ENCODE measurements around the gene STK39.

STK39 gene

DNA sequence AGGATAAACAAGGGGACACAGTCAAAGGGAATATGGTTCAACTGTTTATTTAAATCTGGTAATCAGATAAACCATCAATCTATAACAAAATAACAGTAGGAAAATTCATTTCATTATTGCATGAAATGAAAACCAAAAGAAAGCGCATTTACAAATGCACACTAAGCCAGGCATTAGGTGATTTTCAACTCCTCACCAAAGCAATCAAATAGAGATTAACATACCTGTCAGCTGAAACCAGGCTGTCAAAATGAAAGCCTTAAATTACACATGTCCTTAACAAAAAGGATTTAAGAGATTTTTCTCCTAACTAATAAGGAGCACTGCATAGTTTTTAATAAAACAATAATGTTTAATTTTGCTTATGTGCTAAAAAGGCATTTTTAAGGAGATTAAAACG, 23.0 kb downstream of the STK39 start:
- H3K27ac Mint-ChIP-seq = no peak overlapping the region
- H3K4me3 Mint-ChIP-seq = no peak overlapping the region
- no peaks in the 10 kb centered on the region for H3K9me3 Mint-ChIP-seq
- peaks cover 45% of the 10 kb centered on the region for H3K4me1 Mint-ChIP-seq
- H3K27me3 Mint-ChIP-seq = no peaks in the 10 kb centered on the region
- H3K36me3 Mint-ChIP-seq = peaks cover 3% of the 10 kb centered on the region

GRCh38 chr2:168222088-168222487, 25.3 kb downstream of the STK39 start:
- Mint-ChIP-seq H3K27ac (no peak overlapping the region), H3K27me3 (no peaks in the 10 kb centered on the region), H3K9me3 (no peaks in the 10 kb centered on the region), H3K36me3 (peaks cover 1% of the 10 kb centered on the region), H3K4me1 (peaks cover 45% of the 10 kb centered on the region), H3K4me3 (no peak overlapping the region)

GRCh38 chr2:168220965-168221819, 26.2 kb downstream of the STK39 start:
- Mint-ChIP-seq H3K4me3 (no peak overlapping the region), H3K27ac (peak overlapping the region; percentile 35), H3K4me1 (peaks cover 45% of the 10 kb centered on the region)

DNA sequence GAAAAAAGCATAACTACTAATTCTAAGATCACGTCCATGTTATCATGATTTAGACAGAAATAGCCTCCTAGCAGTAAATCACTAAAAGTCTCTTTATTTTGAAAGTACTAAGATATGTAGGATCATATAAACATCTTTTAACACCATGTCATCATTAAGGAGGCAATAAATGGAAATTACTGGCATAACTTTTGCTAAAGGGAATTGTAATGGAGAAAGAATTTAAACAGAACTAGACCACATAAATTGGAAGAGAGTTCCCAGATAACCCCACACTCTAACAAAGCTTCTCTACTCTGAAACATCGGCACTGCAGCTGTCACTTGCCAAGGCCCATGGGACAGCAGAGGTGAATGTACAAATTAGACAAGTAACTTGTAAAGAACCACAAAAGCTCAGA, 29.5 kb downstream of the STK39 start:
- peaks cover 32% of the 10 kb centered on the region for H3K4me1 Mint-ChIP-seq
- H3K36me3 Mint-ChIP-seq = peaks cover 1% of the 10 kb centered on the region
- H3K27me3 Mint-ChIP-seq = no peaks in the 10 kb centered on the region
- no peak overlapping the region for H3K27ac Mint-ChIP-seq
- H3K4me3 Mint-ChIP-seq = no peak overlapping the region
- no peaks in the 10 kb centered on the region for H3K9me3 Mint-ChIP-seq

More at GRCh38 chr2:168220965-168221819, 26.2 kb downstream of the STK39 start:
- H3K36me3 Mint-ChIP-seq = peaks cover 1% of the 10 kb centered on the region
- H3K27me3 Mint-ChIP-seq = no peaks in the 10 kb centered on the region
- H3K9me3 Mint-ChIP-seq = no peaks in the 10 kb centered on the region

GRCh38 chr2:168216351-168217005, 30.9 kb downstream of the STK39 start:
- H3K9me3 Mint-ChIP-seq = no peaks in the 10 kb centered on the region
- H3K4me1 Mint-ChIP-seq = peaks cover 39% of the 10 kb centered on the region
- H3K27me3 Mint-ChIP-seq = no peaks in the 10 kb centered on the region
- H3K27ac Mint-ChIP-seq = no peak overlapping the region
- H3K36me3 Mint-ChIP-seq = no peaks in the 10 kb centered on the region
- H3K4me3 Mint-ChIP-seq = no peak overlapping the region

GRCh38 chr2:168215813-168216212, 31.6 kb downstream of the STK39 start:
- Mint-ChIP-seq H3K4me3 (no peak overlapping the region), H3K27me3 (no peaks in the 10 kb centered on the region), H3K9me3 (no peaks in the 10 kb centered on the region), H3K36me3 (no peaks in the 10 kb centered on the region), H3K4me1 (peaks cover 41% of the 10 kb centered on the region), H3K27ac (no peak overlapping the region)

DNA sequence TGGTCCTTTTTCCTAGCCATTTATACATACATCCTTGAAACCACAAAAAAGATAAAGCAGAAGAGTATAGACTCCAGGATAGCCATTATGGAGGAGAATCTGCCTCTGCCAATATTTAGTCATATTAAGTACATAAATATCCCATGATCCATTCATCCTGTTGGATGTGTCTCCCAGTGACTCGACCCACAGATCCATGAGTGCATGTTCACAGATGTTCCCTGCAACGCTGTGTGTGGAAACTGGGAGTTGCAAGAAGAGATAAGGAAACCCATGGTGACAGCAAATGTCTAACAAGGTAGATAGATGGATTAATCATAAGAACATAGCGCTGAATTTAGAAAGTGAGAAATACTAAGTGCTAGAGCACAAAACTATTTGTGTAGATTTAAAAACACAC, 34.5 kb downstream of the STK39 start:
- Mint-ChIP-seq H3K36me3 (peaks cover 6% of the 10 kb centered on the region), H3K4me3 (no peak overlapping the region), H3K27ac (peak overlapping the region; percentile 52), H3K4me1 (peaks cover 36% of the 10 kb centered on the region), H3K27me3 (no peaks in the 10 kb centered on the region), H3K9me3 (no peaks in the 10 kb centered on the region)

- H3K4me1 Mint-ChIP-seq = peaks cover 43% of the 10 kb centered on the region
- peak overlapping the region; percentile 57 for H3K4me3 Mint-ChIP-seq
- no peaks in the 10 kb centered on the region for H3K27me3 Mint-ChIP-seq
- peaks cover 8% of the 10 kb centered on the region for H3K36me3 Mint-ChIP-seq
- peak overlapping the region; percentile 92 for H3K27ac Mint-ChIP-seq
- no peaks in the 10 kb centered on the region for H3K9me3 Mint-ChIP-seq
These were observed 35.2 kb downstream of the STK39 start for GRCh38 chr2:168212167-168212566.

DNA sequence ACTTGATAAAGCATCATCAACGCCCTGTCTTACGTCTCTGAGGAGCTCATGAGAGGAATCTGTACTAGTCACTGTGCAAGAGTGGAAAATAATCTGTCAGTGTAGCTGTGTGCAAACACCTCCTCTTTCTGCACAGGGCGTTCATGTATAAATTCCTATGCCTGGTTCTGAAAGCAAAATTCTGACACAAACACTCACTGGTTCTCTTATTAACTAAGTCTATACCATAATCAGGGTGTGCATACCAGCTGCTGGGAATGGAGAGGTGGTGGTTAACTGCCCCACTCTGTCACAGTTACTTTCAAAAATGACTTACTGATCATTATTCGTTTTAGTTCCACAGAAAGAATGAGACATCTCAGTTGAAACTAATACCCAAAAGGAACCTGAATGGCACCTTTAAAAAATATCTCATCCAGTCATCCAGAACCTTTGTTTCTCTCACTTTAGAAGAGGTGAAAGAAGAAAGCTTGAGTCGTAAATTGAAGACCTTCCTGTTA, 35.7 kb downstream of the STK39 start:
- Mint-ChIP-seq H3K27ac (peak overlapping the region; percentile 92), H3K4me1 (peaks cover 43% of the 10 kb centered on the region), H3K9me3 (no peaks in the 10 kb centered on the region), H3K27me3 (no peaks in the 10 kb centered on the region), H3K36me3 (peaks cover 8% of the 10 kb centered on the region), H3K4me3 (peak overlapping the region; percentile 57)

DNA sequence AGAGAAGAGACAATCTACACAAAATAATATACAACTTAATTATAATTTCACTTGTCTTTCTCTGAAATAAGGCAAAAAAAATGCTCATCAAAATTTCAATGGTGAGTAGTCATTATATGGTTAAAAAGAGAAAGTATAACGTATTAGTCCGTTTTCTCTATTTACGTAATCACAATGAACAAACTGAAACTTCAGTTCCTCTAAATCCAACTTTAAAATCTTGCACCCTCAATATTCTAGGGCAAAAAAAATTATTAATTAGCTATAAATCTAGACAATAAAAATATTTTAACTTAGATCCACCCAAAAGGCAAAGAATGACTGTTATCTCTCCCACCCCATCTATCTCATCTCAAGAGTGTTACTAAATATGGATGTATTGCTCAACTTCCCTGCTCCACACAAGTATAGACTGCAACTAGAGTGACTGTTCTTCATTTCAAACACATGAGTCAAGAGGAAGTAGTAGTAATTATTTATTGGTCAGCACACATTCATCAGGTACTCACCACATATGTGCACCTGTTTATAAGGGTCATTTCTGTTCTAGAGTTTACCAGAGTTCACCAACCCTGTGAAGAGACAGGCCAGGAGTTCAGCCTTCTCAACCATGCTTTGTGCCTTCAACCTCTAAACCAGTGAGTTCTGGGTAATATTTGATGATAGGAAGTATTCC, 36.4 kb downstream of the STK39 start:
- no peaks in the 10 kb centered on the region for H3K9me3 Mint-ChIP-seq
- peak overlapping the region; percentile 15 for H3K27ac Mint-ChIP-seq
- H3K36me3 Mint-ChIP-seq = peaks cover 8% of the 10 kb centered on the region
- peaks cover 43% of the 10 kb centered on the region for H3K4me1 Mint-ChIP-seq
- no peaks in the 10 kb centered on the region for H3K27me3 Mint-ChIP-seq
- no peak overlapping the region for H3K4me3 Mint-ChIP-seq

DNA sequence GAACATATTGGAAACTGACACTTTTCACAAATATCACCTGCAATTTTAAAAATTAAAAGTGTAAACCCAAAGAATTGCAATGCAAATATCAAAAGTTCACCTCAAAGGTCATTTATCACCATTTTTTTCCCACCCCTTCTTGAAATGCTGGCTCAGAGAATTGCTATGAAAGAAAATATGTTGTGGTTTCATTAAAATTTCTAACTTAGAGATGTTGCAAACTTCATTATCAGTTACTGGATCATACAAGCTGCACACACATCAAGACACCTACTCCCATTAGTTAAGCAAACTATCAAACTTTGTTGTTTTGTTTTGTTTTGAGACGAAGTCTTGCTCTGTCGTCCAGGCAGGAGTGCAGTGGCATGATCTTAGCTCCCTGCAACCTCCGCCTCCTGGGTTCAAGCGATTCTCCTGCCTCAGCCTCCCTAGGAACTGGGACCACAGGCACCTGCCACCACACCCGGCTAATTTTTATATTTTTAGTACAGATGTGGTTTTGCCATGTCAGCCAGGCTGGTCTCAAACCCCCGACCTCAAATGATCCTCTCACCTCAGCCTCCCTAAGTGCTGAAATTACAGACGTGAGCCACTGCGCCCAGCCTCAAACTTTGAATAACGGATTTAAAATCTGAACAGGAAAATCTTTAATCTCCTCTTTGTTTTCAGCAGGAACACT, 37.0 kb downstream of the STK39 start:
- Mint-ChIP-seq H3K27ac (peak overlapping the region; percentile 33), H3K27me3 (no peaks in the 10 kb centered on the region), H3K4me1 (peaks cover 43% of the 10 kb centered on the region), H3K9me3 (no peaks in the 10 kb centered on the region), H3K36me3 (peaks cover 8% of the 10 kb centered on the region), H3K4me3 (no peak overlapping the region)

DNA sequence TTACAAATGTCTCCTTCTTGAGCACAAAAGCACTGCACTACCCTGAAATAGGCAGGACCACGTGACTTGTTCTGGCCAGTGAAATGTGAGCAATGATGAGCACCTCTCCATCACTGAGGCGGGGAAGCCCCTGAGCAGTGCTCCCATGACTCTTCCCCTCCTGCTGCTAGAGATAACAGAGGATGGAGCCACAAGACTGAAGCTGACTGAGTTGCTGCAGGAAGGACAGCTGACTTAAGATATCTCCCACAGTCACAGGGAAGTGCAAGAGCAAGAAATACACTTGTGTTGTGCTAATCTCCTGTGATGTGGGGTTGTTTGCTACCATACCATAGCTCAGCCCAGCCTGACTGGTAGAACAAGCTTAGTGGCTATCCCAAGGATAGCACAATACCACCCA, 38.7 kb downstream of the STK39 start:
- no peaks in the 10 kb centered on the region for H3K9me3 Mint-ChIP-seq
- peak overlapping the region; percentile 1 for H3K27ac Mint-ChIP-seq
- H3K4me1 Mint-ChIP-seq = peaks cover 48% of the 10 kb centered on the region
- H3K36me3 Mint-ChIP-seq = peaks cover 11% of the 10 kb centered on the region
- no peaks in the 10 kb centered on the region for H3K27me3 Mint-ChIP-seq
- H3K4me3 Mint-ChIP-seq = no peak overlapping the region

- Mint-ChIP-seq H3K27ac (no peak overlapping the region), H3K9me3 (no peaks in the 10 kb centered on the region), H3K4me1 (peaks cover 50% of the 10 kb centered on the region), H3K4me3 (no peak overlapping the region), H3K36me3 (peaks cover 14% of the 10 kb centered on the region), H3K27me3 (no peaks in the 10 kb centered on the region)
These were observed 39.5 kb downstream of the STK39 start for GRCh38 chr2:168207851-168208250.

GRCh38 chr2:168203762-168204693, 43.4 kb downstream of the STK39 start:
- H3K36me3 Mint-ChIP-seq = peaks cover 12% of the 10 kb centered on the region
- H3K9me3 Mint-ChIP-seq = no peaks in the 10 kb centered on the region
- H3K4me3 Mint-ChIP-seq = no peak overlapping the region
- H3K27me3 Mint-ChIP-seq = no peaks in the 10 kb centered on the region
- H3K4me1 Mint-ChIP-seq = peaks cover 39% of the 10 kb centered on the region
- no peak overlapping the region for H3K27ac Mint-ChIP-seq
